GM19328 (cell line): ENCODE results near the gene C4BPA.
A peak's percentile ranks its signal among the peaks of the same experiment; 100 is the strongest.

Experiments
- ATAC-seq: cut with Tn5 transposase; IDR thresholded peaks from one replicate; pipeline ENCODE4 v1.9.1; 2021; ENCODE audit warnings: mild to moderate bottlenecking, moderate library complexity; ENCODE audit not compliant: unreplicated experiment

Gene C4BPA

DNA sequence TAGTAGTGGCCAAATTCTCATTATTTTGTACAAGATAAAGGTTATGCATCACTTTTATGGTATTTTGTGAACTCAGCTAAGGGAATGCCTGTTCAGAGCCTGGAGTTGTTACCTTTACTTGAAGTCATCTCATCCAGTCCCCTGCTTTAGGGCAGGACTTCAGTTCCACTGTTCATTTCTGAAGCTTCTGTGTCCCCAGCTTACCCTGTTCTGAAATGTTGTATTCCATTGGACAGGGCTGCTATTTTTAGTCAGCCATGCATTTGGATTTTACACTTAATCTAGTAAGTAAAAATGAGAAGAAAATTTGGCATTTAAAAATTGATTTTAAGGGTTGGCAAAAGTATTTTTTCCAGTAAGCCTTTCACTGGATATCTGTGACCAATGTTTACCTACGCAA, 27.0 kb upstream of the C4BPA start:
- no peak for ATAC-seq

DNA sequence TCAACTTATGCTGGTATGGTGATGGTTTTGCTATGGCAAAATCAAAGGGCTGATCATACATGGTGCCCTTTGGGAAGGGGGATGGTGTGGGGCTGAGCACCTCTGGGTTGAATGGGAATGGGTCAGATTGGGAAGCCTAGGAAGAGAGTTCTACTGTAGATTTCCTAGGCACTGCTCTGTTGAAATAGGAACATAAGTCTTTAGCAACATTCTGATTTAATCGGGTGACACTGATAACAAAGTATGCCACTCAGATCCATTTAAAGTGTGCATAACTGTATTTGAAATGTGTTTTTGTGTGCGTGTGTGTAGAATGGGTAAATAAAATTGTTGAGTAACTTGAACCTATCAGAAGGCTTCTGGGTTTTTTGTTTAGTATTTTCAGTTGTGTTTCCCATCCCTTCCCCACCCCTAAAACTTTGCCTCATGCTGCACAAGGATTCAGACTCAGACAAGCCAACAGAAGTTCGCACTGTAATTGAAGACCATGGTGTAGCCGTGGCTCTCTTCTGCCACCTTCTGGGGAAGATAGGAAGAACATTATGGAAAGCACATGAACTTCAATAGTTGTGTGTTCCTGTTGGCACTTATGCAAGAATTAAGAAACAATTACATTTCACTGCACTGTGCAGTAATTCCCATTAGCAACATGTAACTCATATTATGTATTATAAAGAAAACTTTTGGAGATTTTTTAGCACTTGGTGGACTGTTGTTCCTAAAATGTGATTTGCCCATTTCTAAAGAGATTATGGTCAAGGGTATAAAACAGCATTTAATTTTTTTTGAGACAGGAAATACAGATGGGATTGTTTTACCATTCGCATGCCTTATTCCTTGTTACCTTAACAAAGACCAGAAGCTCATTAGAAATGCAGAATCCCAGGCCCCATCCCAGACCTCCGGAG, 26.3 kb upstream of the C4BPA start:
- ATAC-seq = no peak

DNA sequence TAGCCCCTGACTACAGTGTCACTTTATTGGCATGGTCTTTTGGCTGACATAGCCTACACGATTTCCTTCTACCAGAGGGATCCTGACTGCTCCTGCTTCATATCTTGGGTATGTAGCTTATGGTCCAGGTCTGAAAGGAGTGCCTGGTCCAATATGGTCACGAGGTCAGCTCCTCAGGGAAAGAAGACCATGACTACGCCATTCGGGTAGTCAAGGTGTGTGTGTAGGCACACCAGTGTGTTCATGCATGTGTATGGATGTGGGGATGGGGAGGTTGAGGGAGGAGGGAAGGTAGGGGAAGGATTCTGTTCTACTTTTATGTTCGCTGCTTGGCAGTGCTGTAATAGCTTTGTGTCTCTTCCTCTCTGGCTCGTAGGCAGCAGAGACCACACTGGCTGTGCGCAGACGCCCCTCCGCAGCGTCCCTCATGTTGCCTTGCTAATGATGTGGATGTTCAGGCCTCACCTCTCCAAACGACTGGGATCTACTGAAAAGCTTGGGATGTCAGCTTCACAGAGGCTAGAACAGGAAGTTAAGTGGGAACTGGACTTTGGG, 25.4 kb upstream of the C4BPA start:
- ATAC-seq = no peak

DNA sequence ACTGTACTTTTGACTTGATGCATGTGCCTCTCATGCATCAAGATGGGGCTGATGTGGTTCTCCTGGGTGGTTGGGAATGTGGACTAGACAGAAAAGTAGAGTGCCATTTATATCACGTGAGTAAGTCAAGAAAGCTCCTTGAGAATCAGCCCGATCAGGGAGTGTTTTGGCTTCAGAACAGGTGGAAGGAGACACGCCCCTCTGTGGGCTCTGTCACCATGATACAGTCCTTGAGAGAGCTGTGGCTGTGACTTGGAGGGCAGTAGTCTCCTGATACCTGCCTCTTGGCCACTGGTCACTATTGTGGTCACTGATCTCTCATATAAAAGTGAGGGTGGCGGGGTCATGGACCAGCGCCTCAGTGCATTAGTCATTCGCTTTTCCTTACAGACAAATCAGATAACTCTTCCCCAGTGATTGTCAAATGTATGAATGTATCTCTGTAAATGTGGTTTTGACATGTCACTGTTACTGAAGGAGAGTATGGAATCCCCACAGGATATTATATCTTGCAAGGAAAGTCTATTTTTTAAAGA, 24.3 kb upstream of the C4BPA start:
- ATAC-seq = no peak

DNA sequence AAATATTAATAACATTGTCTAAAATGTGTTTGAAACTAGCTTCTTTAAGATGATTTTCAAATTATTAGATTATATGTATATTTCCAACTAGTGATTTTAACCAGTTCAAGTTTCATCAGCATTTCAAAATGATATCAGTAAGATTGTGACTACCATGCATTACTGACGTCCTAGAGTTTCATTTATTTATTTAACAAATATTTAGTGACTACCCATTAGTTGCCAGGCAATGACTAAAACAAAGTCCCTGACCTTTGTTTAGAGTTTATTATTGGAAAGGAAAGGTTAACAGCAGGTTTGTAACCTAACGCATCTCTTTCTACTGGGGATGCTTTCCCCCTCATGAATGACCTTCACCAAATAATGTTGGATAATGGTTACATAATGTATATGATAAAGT, 22.9 kb upstream of the C4BPA start:
- no peak for ATAC-seq

DNA sequence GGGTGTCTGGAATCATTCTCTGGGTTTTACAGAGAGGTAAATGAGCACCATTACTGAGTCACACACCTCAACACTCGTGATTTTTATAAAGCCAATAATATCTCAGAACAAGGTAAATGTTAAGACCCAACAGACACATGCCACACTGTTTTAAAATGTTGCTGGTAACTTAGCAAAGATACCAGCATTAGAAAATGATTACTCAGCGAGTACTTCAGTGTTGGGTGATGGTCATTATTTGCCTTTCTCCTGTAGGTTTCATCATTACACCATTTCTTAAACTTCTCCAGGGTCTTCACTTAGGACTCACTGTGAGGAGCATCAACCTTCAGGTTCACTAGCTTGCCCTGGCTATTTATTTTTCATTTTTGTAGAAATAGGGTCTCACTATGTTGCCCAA, 22.2 kb upstream of the C4BPA start:
- no peak for ATAC-seq

DNA sequence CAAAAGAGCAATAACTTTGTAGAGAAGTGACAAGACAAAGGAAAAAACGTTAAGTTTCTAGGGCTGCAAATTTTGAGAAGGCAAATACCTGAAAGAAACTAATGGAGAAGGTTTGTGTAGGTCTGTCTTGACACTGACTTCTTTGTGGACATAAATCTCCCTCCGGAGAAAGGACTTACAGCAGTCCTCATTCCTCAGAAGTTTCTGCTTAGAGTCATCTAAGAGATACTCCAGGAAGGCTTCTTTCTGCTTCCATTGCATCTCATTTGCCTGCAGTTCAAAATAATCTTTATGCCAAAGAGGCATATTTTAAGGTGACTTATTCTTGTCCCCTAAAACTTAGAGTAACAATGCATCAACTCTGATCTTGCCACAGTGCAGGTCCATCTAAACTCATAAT, 19.8 kb upstream of the C4BPA start:
- ATAC-seq = no peak

DNA sequence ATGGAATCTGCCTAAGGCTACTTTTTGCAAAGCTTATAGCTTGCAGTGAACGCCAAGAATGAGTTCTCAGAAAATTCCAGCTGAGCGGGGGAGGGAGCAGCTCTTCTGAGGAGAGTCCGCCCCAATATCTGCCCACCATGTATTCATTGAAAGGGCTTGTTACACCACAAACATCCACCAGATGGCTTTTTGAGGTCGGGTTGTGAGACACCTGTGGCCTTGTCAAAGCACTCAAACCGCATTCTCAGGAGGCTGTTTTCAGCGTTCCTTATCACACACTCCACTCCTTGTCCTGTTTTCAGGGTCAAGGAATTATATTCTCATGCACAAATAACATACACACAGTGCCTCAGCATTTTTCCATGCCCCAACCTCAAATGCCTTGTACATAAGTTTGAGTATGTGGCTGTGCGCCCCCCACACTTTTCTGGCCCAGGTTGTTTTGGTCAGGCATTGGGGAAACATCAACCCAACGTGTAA, 19.3 kb upstream of the C4BPA start:
- no peak for ATAC-seq

DNA sequence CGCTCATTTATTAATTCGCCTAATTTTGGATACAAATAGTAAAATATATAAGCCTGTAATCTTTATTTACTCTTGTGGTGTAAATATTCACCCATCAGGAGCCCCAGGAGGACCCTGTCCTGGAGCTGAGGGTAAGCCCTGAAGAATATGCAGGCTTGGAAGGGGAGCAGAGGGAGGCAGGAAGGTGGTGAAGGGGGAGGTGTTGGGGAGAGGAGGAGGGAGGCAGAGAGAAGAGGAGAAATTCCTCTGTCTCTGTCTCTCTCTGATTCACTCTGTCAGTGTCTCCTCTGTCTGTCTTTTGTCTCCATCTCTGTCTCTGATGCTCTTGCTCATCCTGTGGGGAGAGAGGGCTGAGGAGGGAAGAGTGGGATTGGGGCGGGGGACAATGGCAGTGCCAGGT, 18.1 kb upstream of the C4BPA start:
- ATAC-seq = no peak

DNA sequence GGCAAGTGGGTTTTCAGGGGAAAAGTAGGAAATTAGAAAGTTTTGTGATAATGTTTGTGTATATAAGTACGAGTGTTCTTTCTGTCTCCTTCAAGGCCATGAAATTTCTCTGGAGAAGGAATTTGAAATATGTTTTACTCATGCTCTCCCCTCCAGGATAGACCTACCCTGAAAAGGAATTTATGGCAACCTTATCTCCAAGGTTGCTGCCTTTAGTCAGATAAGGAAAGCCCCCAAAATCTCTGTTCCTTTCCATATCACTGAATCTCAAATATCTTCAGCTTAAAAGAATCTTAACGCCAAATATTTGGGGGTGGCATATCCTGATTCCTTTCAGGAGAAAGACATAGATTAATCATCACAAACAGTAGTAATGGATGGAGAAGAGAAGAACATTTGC, 15.9 kb upstream of the C4BPA start:
- no peak for ATAC-seq

DNA sequence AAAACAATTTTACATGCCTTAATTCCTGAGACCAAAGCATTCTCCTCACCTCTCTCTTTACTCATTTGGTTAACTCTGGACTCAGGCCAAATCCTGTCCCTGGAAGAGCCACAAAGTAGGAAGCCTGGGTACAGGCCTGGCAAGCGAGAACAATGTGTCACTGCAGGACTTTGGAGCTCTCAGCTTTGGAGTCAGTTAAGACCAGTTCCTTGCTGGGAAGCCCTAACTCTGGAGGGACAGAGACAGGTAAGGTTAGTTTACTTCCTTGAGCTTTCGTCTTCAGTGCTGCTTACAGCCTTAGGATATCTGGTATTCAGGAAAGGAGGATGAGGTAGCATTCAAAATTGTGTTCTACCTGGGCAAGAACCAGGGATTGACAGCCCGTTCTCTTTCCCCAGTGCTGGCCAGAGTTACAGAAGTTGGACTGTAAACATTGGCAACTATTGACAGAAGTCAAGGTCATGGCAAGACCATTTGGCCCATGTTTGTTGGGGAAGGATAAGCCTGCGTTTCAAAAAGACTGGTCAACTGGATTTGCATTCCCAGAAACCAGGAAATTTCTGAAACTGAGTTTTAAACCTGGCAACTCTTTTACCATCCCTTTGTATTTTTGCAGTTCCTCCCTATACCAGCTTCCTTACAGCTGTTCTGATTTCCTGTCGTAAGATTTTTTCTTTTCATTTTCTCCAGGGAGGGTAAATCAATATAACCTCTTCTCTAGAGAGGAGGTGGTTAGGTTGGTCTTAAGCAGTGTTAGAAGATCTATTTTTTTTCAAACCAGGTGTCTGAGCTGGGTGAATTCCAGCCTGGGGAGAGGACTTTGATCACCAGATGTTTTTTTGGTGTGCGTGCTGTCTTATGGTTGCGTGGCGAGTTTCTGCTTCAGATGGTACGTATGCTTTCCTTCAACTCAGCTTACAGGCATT, 15.1 kb upstream of the C4BPA start, which contains the start of gene C4BPB:
TSS of gene C4BPB (plus strand) at position 160 of the 926 bp plus-strand sequence. CDS start at position 832, 672 bp downstream.
- no peak for ATAC-seq

DNA sequence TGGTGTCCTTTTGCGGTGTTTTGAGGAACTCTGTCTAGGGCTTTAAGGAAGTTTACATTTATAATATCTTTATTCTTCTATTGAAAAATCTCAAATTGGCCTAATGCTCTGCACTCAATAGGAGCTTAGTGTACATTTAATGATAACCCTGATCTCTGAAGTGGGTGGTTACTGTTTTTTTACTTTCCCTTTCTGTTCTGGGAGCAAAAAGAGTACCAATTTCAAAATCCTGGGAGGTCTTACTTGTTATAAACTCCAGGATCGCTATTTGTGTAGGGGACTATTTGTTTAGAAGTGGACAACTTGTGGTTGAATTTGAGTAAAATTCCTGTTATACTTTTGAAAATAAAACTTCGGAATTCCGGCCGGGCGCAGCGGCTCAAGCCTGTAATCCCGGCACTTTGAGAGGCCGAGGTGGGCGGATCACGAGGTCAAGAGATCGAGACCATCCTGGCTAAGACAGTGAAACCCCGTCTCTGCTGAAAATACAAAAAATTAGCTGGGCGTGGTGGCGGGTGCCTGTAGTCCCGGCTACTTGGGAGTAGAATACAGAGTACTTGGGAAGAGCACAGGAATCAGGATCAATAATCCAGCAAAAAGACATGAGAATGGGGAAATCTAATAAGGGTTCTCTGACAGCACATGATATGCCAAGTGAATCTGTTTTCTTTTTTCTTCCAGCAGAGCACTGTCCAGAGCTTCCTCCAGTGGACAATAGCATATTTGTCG, 14.2 kb upstream of the C4BPA start:
- no peak for ATAC-seq

DNA sequence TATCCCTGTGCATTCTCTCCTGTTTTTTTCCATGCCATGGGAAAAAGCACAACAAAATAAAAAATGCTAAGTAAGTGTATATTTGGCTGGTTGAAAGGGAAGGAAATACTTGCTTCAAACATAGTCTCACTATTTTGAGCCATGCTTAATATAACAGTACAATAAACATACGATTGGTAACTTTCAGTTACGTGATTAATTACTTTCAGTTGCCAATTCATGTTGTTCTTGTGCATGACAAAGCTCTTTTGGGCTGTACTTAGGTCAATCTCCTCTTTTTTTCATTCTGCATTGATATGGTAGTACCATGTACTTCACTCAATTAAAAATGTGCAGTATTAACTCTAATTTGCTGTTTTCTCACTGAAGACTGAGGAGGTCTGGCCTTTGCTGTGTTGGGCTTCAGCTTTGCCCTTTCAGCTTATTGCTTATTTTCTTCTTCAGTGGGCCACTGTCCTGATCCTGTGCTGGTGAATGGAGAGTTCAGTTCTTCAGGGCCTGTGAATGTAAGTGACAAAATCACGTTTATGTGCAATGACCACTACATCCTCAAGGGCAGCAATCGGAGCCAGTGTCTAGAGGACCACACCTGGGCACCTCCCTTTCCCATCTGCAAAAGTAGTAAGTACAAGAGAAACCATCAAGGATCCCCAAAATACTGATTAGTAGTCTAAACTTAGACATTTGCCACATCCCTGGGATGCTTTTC, 12.7 kb upstream of the C4BPA start:
- ATAC-seq = no peak

DNA sequence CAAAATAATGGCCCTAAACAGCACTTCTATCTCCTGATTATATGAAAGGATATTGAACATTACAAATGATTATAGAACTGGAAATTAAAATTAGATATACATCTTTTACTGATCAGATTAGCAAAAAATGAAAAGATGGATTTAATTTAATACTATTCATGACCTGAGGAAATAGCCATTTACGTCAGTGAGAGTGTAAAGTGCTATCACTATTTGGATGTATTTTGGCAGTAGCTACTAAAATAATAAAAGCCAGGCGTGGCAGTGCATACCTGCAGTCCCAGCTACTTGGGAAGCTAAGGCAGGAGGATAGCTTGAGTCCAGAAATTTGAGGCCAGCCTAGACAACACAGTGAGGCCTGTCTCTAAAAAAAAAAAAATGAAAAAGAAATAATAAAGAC, 10.1 kb upstream of the C4BPA start:
- no peak for ATAC-seq

DNA sequence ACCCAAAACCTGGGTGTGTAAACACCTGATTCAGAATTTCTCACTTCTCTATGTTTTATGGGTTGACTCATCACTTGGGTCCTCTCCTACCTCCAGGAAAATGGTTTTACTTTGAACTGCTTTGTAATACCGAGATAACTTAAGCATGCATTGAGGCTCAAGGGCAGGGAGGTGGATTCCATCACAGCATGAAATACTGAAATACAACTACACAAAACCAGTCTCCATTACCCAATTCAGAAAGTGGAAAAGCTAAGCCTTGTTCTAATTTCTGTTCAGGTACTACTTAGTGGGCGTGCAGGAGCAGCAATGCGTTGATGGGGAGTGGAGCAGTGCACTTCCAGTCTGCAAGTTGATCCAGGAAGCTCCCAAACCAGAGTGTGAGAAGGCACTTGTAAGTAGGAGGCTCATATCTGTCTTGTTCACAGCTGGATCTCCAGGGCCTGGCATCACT, 6.1 kb upstream of the C4BPA start:
- peak; percentile 64 for ATAC-seq

DNA sequence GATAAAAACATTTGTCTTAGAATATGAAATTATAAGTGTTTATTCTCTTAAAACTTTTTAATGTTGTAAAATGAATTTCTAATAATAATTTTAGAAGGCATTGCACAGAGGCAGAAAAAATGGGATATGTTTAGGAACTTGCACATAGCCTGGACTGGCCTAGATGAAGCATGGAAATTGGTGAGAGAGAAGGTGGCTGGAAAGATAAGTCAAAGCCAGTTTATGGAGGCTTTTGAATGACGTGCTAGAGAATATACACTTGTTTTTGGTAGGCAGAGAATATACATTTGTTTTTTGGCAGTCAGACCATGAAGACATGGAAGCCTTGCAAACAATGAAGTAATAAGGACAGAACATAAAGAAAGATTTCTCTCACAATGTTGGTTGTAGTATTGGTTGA, 2.3 kb upstream of the C4BPA start:
- ATAC-seq = no peak

DNA sequence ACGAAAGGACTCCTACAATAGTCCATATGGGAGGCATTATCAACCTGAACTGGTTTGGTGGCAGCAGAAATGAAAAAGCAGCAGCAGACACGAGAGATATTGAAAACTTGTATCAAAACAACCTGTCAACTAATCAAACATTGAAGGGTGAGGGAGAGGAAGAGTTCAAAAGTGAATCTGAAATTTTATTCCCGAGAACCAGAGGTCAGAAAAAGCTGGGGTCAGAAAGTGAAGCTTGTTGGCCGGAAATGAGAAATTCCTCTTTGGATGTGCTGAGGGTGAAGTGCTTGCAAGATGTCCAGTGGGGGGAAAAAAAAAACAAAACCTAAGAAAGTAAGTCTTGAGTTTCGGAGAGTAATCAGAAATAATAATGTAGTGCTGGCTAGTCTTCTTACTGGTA, 1.9 kb upstream of the C4BPA start:
- no peak for ATAC-seq

DNA sequence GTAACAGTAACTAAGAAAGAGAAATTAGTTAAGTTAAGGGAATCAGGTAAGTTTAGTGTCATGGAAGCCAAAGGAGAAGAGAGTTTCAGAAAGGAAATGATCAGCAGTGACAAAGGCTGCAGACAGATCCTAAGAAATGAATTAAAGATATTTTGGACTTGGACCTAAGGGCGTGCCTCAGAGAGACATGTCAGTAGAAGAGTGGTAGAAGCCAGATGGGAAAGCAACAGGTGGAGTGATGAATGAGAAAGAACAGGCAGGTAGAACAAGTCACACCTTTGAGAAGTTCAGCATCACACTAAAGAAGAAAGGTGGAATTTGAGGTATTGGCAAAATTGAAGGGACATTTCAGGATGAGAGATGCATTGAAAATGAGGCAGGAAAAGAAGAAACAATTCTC, 1.4 kb upstream of the C4BPA start:
- no peak for ATAC-seq

DNA sequence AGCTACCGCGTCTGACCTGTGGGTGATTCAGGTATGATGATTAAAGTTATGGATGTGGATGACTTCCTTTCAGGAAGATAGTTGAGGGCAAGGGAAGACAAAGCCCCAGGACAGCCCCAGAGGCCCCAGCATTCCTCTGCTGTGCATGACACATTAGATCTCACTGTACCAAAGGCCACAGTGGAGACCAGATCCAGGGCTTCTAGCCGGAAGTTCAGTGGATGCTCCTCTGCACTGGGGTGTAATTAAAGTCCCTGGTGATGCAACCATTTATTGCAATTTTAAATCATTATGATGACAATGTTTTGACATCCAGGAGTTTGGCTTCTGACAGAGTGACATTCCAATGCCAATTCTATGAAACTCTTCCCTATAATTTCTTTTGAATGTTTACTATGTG, 5.0 kb downstream of the C4BPA start:
- ATAC-seq = no peak
